Choroid plexus epithelial cell (primary cell): ENCODE measurements around the gene ATP2B1.

Experiments
- DNase-seq: peaks from one replicate; pipeline ENCODE4 v3.0.0-alpha.2; 2010; ENCODE audit warnings: low read depth
- H3K4me3 ChIP-seq: 2 replicates; pipeline ENCODE4 v1.5.1; 2011; ENCODE audit warnings: low read depth, mild to moderate bottlenecking, control low read depth, low read length, moderate library complexity
- TF ChIP-seq, protein P1 (sequence below): conservative IDR thresholded peaks from 2 replicates; pipeline ENCODE4 v1.5.1; 2011; ENCODE audit warnings: low read depth, mild to moderate bottlenecking, control low read depth, inconsistent platforms, low read length, moderate library complexity

Gene ATP2B1

DNA sequence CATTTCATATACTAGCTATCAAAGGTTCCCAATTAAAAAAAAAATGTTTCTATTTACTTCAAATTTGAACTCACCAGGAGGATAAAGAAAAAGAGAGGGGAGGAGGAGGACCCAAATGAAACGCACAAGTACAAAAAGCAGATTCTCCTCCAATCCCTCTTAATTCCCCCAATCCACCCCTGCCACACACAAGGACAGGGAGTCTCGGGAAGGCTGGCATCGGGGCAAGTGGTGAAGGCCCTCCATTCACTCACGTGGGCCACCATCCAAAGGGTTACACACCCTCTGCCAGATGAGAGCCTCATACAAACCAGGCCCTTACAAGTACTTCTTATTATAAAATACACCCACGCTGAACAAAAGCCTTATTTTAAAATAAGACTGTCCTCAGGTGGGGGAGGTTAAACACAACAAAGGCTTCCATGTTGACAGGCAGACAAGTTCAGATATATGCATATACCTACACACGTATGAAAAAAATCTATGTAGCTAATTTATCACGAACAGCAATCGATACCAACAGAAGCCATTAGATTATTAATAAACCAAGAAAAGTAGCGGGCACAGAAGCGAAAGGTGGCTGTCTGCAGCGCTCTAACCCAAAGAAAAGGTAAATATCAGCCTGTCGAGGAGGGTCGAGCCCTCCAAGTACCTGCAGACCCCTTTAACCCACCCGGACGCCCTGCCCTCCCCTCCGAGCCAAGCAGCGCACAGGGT is 1.5 kb downstream of the ATP2B1 start:
- no peak for DNase-seq
- TF ChIP-seq, protein P1, sequence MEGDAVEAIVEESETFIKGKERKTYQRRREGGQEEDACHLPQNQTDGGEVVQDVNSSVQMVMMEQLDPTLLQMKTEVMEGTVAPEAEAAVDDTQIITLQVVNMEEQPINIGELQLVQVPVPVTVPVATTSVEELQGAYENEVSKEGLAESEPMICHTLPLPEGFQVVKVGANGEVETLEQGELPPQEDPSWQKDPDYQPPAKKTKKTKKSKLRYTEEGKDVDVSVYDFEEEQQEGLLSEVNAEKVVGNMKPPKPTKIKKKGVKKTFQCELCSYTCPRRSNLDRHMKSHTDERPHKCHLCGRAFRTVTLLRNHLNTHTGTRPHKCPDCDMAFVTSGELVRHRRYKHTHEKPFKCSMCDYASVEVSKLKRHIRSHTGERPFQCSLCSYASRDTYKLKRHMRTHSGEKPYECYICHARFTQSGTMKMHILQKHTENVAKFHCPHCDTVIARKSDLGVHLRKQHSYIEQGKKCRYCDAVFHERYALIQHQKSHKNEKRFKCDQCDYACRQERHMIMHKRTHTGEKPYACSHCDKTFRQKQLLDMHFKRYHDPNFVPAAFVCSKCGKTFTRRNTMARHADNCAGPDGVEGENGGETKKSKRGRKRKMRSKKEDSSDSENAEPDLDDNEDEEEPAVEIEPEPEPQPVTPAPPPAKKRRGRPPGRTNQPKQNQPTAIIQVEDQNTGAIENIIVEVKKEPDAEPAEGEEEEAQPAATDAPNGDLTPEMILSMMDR, result no peak
- peak overlapping the region; percentile 92 for H3K4me3 ChIP-seq

DNA sequence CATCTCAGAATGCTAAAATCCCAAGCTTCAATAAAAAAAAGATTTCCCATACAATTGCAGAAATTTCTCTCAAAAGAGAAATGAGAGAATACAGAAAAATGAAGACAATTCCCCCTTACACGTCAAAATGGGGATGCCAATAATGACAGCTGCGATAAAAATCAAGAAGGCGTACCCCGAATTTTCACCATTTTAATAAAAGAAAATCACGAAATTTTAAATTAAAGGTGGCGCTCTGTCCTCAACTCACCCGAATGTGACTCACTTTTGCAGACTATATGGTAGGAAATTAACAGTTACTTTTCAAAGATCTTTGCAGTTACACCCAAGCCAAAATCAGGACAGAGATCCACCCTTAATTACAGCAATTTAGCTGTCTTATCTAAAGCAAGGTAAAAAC is 2.1 kb downstream of the ATP2B1 start:
- DNase-seq, result no peak
- H3K4me3 ChIP-seq, result no peak overlapping the region
- TF ChIP-seq, protein P1, result no peak

DNA sequence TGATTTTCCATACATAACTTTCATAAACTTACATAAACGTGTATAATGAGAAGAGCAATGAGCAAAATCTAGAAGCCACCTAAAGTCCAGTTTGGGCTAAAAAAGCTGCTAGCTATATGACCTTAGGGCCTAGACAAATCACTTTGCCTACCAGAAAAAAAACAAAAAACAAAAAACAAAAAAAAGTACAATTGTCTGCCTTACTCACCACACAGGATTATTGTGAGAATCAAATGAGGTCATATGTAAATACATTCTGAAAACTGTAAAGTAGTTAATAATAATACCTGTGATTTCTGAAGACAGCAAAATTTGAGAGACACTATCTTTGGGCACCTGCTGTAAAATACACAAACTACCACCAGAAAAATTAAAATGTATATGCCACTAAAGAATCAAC is 4.2 kb downstream of the ATP2B1 start:
- H3K4me3 ChIP-seq, result no peak overlapping the region
- TF ChIP-seq, protein P1, result no peak
- no peak for DNase-seq

DNA sequence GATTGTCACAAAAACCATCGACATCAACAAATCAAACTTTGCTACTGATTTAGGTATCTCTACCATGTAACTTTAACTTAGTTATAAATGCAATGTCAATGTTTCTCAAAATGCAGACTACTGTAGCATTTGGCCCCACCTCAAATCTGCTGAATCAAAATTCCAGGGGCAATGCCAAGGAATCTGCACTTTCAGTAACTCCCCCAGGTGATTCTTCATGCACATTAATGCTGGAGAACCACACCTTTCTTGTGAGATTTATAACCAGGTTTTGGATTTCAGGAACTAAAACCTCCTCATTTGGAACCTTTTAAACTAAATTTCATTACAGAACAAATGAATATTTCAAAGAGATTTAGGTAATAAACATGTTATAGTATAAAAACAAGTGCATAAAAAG is 4.9 kb downstream of the ATP2B1 start:
- TF ChIP-seq, protein P1, result no peak
- H3K4me3 ChIP-seq, result no peak overlapping the region

DNA sequence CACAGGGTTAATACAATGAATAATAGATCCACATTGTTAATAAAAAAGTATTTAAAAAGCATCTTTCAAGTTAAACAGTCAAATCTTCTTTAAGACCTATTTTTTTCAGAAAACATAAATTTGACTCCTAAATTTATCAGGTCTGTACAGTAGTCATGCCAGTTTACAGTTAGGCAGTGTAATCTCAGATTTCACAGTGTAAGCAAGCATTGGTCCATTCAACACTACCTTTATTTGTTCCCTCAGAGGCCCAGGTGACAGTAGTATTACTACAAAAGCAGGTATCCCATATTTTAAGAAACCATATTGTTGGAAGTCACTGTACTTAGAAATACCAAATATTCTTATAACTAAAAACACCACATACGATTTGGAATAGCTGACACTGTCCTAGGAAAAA is 6.1 kb downstream of the ATP2B1 start:
- no peak overlapping the region for H3K4me3 ChIP-seq
- TF ChIP-seq, protein P1, result no peak

More for the DNA sequence above, 4.9 kb downstream of the ATP2B1 start:
- no peak for DNase-seq

DNA sequence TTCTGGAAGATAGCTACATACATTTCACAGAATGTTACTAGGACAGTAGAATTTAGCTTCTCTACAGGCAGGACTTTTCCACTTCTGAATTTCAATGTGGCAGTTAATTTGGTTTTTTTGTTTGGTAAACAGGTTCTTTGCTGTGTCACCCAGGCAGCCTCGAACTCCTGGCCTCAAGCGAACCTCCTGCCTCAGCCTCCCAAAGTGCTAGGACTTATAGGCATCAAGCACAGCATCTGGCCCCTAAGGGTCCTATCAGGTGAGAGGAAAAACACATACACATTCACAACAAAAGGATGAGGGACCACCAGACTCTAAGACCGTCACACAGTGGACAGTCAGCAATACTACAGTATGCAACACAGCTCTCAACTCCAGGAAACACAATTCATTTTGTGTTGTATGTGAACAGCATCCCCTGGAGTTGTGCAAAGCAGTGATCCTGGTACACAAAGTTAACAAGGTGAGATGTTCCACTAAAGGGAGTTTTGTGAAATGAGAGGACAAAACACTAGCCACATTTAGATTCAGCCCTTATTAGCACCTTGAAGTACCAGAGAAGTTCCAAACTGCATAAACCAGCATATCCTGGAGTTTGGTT is 6.9 kb downstream of the ATP2B1 start:
- DNase-seq, result no peak
- TF ChIP-seq, protein P1, result no peak
- H3K4me3 ChIP-seq, result no peak overlapping the region

More for the DNA sequence above, 6.1 kb downstream of the ATP2B1 start:
- no peak for DNase-seq
